ENCODE data around the gene NCAPD2.
A peak's percentile ranks its signal among the peaks of the same experiment; 100 is the strongest.
"Not testable (repeated sequence)": the region's sequence is repeated elsewhere in the genome, so short reads cannot be mapped to it uniquely, and the experiment has no call there.

The NCAPD2 gene

GRCh38 chr12:6497291-6497690 is 3.4 kb downstream of the NCAPD2 start:
- not testable (repeated sequence) for DNase-seq (ENCODE audit: low read depth)

- no peak for DNase-seq (ENCODE audit: low read depth)
Measured at GRCh38 chr12:6500466-6500865, 6.6 kb downstream of the NCAPD2 start.

- no peak for DNase-seq (ENCODE audit: low read depth)
Measured at GRCh38 chr12:6507102-6507998, 13.4 kb downstream of the NCAPD2 start.

GRCh38 chr12:6508087-6508486 is 14.2 kb downstream of the NCAPD2 start:
- no peak for DNase-seq (ENCODE audit: low read depth)

- DNase-seq (ENCODE audit: low read depth) = no peak
Measured at GRCh38 chr12:6520186-6520585, 26.3 kb downstream of the NCAPD2 start.

GRCh38 chr12:6522193-6522592 is 28.3 kb downstream of the NCAPD2 start:
- no peak for DNase-seq (ENCODE audit: low read depth)

GRCh38 chr12:6523708-6524107 is 29.8 kb downstream of the NCAPD2 start:
- no peak for DNase-seq (ENCODE audit: low read depth)

- no peak for DNase-seq (ENCODE audit: low read depth)
Measured at GRCh38 chr12:6524648-6525047, 30.7 kb downstream of the NCAPD2 start.

- no peak for DNase-seq (ENCODE audit: low read depth)
Measured at GRCh38 chr12:6526201-6526600, 32.3 kb downstream of the NCAPD2 start.

GRCh38 chr12:6526766-6527525 is 33.0 kb downstream of the NCAPD2 start:
- DNase-seq (ENCODE audit: low read depth) = no peak

- no peak for DNase-seq (ENCODE audit: low read depth)
Measured at GRCh38 chr12:6527711-6528110, 33.8 kb downstream of the NCAPD2 start.

GRCh38 chr12:6528539-6529235 is 34.8 kb downstream of the NCAPD2 start:
- DNase-seq (ENCODE audit: low read depth) = no peak

- DNase-seq (ENCODE audit: low read depth) = no peak
Measured at GRCh38 chr12:6529291-6529737, 35.4 kb downstream of the NCAPD2 start.

- no peak for DNase-seq (ENCODE audit: low read depth)
Measured at GRCh38 chr12:6530576-6531260, 36.8 kb downstream of the NCAPD2 start.

GRCh38 chr12:6532051-6532926 is 38.4 kb downstream of the NCAPD2 start:
- peak; percentile 91 for DNase-seq (ENCODE audit: low read depth)

GRCh38 chr12:6532927-6533652 is 39.2 kb downstream of the NCAPD2 start:
- DNase-seq (ENCODE audit: low read depth) = no peak

- DNase-seq (ENCODE audit: low read depth) = no peak
Measured at GRCh38 chr12:6533653-6533922, 39.7 kb downstream of the NCAPD2 start.

GRCh38 chr12:6533923-6534694 is 40.2 kb downstream of the NCAPD2 start, which contains the start of gene GAPDH:
Gene GAPDH, plus strand, starts transcription at chr12:6534517. Its CDS starts 316 bp downstream, at chr12:6534833.
- DNase-seq (ENCODE audit: low read depth) = peak; percentile 96

GRCh38 chr12:6534695-6534944 is 40.7 kb downstream of the NCAPD2 start:
- DNase-seq (ENCODE audit: low read depth) = no peak
